AG04450 (cell line): ENCODE data around the gene NDUFS7. TPM values are rescaled to one million over a fixed set of nuclear protein-coding genes. Genes with fewer than 3 reads are reported as not detected.
A peak's percentile ranks its signal among the peaks of the same experiment; 100 is the strongest.

Source experiments
- CTCF ChIA-PET: fragments of 300-600, 350-600 bp; formaldehyde crosslinking; extraction: SDS; loops from one replicate; lab custom pipeline; 2022; ENCODE audit warnings: antibody characterized with exemption, inconsistent platforms; lab: Charles Lee
- POLR2A ChIA-PET: fragments of 350-600 bp; formaldehyde crosslinking; extraction: SDS; loops from one replicate; lab custom pipeline; 2021; ENCODE audit warnings: antibody characterized with exemption, inconsistent platforms; lab: Yijun Ruan, JAX
- DNase-seq: peaks from one replicate; pipeline ENCODE4 v3.0.0-alpha.2; 2011; ENCODE audit warnings: low read depth, low spot score
- H3K27ac ChIP-seq: one replicate; pipeline ENCODE4 v1.5.1; 2012; ENCODE audit warnings: low read depth, low read length, control low read depth
- H3K27me3 ChIP-seq: one replicate; pipeline ENCODE4 v1.6.0; 2012; ENCODE audit warnings: low read length; ENCODE audit not compliant: control insufficient read depth, insufficient read depth
- H3K4me3 ChIP-seq: 2 replicates; pipeline ENCODE4 v1.5.1; 2011; ENCODE audit warnings: mild to moderate bottlenecking, low read depth, low read length, control low read depth
- H3K9me3 ChIP-seq: 2 replicates; pipeline ENCODE4 v1.5.1; 2012; ENCODE audit warnings: low read length; ENCODE audit not compliant: control insufficient read depth, insufficient read depth
- CTCF ChIP-seq: IDR thresholded peaks from 2 replicates; pipeline ENCODE4 v1.5.1; 2011; ENCODE audit warnings: low read depth, low read length, control low read depth, inconsistent platforms
- polyA plus RNA-seq: library from polyadenylated mRNA; depleted of rRNA; stranded (reverse); fragments of >200 nt; gene quantifications from 2 replicates; pipeline ENCODE4 v1.2.3, GENCODE V29; 2011

The NDUFS7 gene
- polyA plus RNA-seq, 1 experiment, result 26.1 TPM

- H3K27ac ChIP-seq, result no peak overlapping the region
- no peaks in the 10 kb centered on the region for H3K27me3 ChIP-seq
- no peaks in the 10 kb centered on the region; the same call in 1 of the 2 replicates for H3K9me3 ChIP-seq
- TF ChIP-seq CTCF, result no peak
- no peak for DNase-seq
- ChIA-PET POLR2A (no interaction called here), CTCF (no interaction called here)
- no peak overlapping the region for H3K4me3 ChIP-seq
Measured at GRCh38 chr19:1369214-1369805, 14.4 kb upstream of the NDUFS7 start.

GRCh38 chr19:1370579-1371361, 12.9 kb upstream of the NDUFS7 start:
- DNase-seq, result no peak
- no peaks in the 10 kb centered on the region for H3K27me3 ChIP-seq
- no peak overlapping the region for H3K4me3 ChIP-seq
- TF ChIP-seq CTCF, result no peak
- no peaks in the 10 kb centered on the region; the same call in 1 of the 2 replicates for H3K9me3 ChIP-seq
- CTCF ChIA-PET, result no interaction called here
- POLR2A ChIA-PET, result no interaction called here
- no peak overlapping the region for H3K27ac ChIP-seq

- ChIA-PET POLR2A (interaction anchor here (0.5 to 0.7 kb wide), 3 partner anchors 90 to 127 kb away, joined by 3 to 6 read pairs (median 4); no protein-coding TSS in a partner anchor), CTCF (interaction anchor here (0.7 to 0.8 kb wide), 2 partner anchors 64 to 94 kb away, joined by 3 read pairs; no protein-coding TSS in a partner anchor)
- peak overlapping the region; percentile 57 for H3K27ac ChIP-seq
Measured at GRCh38 chr19:1373042-1373533, 10.6 kb upstream of the NDUFS7 start.

GRCh38 chr19:1373534-1374249, 10.0 kb upstream of the NDUFS7 start:
- no peak overlapping the region for H3K4me3 ChIP-seq
- TF ChIP-seq CTCF, result no peak
- no peak for DNase-seq
- peaks cover 5% of the 10 kb centered on the region; the same call in 1 of the 2 replicates for H3K9me3 ChIP-seq
- H3K27ac ChIP-seq, result peak overlapping the region; percentile 57
- no peaks in the 10 kb centered on the region for H3K27me3 ChIP-seq
- CTCF ChIA-PET, result no interaction called here
- POLR2A ChIA-PET, result interaction anchor here (0.5 kb wide), 1 partner anchor 127 kb away, joined by 6 read pairs; no protein-coding TSS in a partner anchor

More at GRCh38 chr19:1373042-1373533, 10.6 kb upstream of the NDUFS7 start:
- TF ChIP-seq CTCF, result no peak
- no peak overlapping the region for H3K4me3 ChIP-seq
- peaks cover 5% of the 10 kb centered on the region; the same call in 1 of the 2 replicates for H3K9me3 ChIP-seq
- no peak for DNase-seq
- H3K27me3 ChIP-seq, result no peaks in the 10 kb centered on the region
